MM.1S (cell line): Measurements from ENCODE around the gene RHOBTB3.

Source experiments
- DNase-seq: peaks from one replicate; pipeline ENCODE4 v3.0.0-alpha.2; 2015
- H2AFZ ChIP-seq: fragments of 300-600 bp; sonication (generic); 2 replicates; pipeline ENCODE4 v1.6.0; 2016; ENCODE audit warnings: antibody characterized with exemption, low read length
- H3F3A ChIP-seq: fragments of 300-600 bp; sonication (generic); 2 replicates; pipeline ENCODE4 v1.6.1; 2016; ENCODE audit warnings: mild to moderate bottlenecking, antibody characterized with exemption, low read length, moderate library complexity, mixed read lengths; ENCODE audit not compliant: insufficient read depth
- H3K27ac ChIP-seq: fragments of 300-600 bp; sonication (generic); 2 replicates; pipeline ENCODE4 v1.5.1; 2016; ENCODE audit warnings: mild to moderate bottlenecking, low read length
- H3K27me3 ChIP-seq: fragments of 300-600 bp; sonication (generic); replicated peaks from 2 replicates; pipeline ENCODE4 v1.6.0; 2016; ENCODE audit warnings: low read length; ENCODE audit not compliant: insufficient read depth
- H3K36me3 ChIP-seq: fragments of 300-600 bp; sonication (generic); replicated peaks from 2 replicates; pipeline ENCODE4 v1.6.1; 2016; ENCODE audit warnings: mild to moderate bottlenecking, low read length, mixed read lengths; ENCODE audit not compliant: insufficient read depth
- H3K4me1 ChIP-seq: fragments of 300-600 bp; sonication (generic); 2 replicates; pipeline ENCODE4 v1.6.1; 2016; ENCODE audit warnings: low read length, mixed read lengths
- H3K4me2 ChIP-seq: fragments of 300-600 bp; sonication (generic); 2 replicates; pipeline ENCODE4 v1.6.0; 2016; ENCODE audit warnings: low read depth, low read length
- H3K4me3 ChIP-seq: fragments of 300-600 bp; sonication (generic); 2 replicates; pipeline ENCODE4 v1.5.1; 2016; ENCODE audit warnings: low read length, mixed read lengths
- H3K79me2 ChIP-seq: fragments of 300-600 bp; sonication (generic); 2 replicates; pipeline ENCODE4 v1.6.1; 2016; ENCODE audit warnings: mixed run types, low read length, mixed read lengths
- H3K9ac ChIP-seq: fragments of 300-600 bp; sonication (generic); 2 replicates; pipeline ENCODE4 v1.6.1; 2016; ENCODE audit warnings: low read length, mixed read lengths
- H3K9me2 ChIP-seq: fragments of 300-600 bp; sonication (generic); replicated peaks from 2 replicates; pipeline ENCODE4 v1.6.1; 2016; ENCODE audit warnings: mild to moderate bottlenecking, low read length, mixed read lengths; ENCODE audit not compliant: insufficient read depth
- H3K9me3 ChIP-seq: fragments of 300-600 bp; sonication (generic); replicated peaks from 2 replicates; pipeline ENCODE4 v1.6.1; 2016; ENCODE audit warnings: mild to moderate bottlenecking, low read length, mixed read lengths; ENCODE audit not compliant: insufficient read depth
- H4K20me1 ChIP-seq: fragments of 300-600 bp; sonication (generic); 2 replicates; pipeline ENCODE4 v1.6.1; 2016; ENCODE audit warnings: mild to moderate bottlenecking, low read length, moderate library complexity, mixed read lengths; ENCODE audit not compliant: insufficient read depth
- EZH2 ChIP-seq: fragments of 300-600 bp; sonication (generic); optimal IDR thresholded peaks from 2 replicates; pipeline ENCODE3; 2017; ENCODE audit warnings: low read depth, mild to moderate bottlenecking, antibody characterized with exemption, low read length, mixed read lengths
- EZH2phosphoT487 ChIP-seq: fragments of 300-600 bp; sonication (generic); IDR thresholded peaks from 2 replicates; pipeline ENCODE4 v1.6.1; 2018; ENCODE audit warnings: antibody characterized with exemption, low read length
- TF ChIP-seq, protein P1 (sequence below): fragments of 300-600 bp; sonication (generic); IDR thresholded peaks from 2 replicates; pipeline ENCODE4 v1.5.1; 2016; ENCODE audit warnings: antibody characterized with exemption, low read length, mixed read lengths

RHOBTB3 gene

DNA sequence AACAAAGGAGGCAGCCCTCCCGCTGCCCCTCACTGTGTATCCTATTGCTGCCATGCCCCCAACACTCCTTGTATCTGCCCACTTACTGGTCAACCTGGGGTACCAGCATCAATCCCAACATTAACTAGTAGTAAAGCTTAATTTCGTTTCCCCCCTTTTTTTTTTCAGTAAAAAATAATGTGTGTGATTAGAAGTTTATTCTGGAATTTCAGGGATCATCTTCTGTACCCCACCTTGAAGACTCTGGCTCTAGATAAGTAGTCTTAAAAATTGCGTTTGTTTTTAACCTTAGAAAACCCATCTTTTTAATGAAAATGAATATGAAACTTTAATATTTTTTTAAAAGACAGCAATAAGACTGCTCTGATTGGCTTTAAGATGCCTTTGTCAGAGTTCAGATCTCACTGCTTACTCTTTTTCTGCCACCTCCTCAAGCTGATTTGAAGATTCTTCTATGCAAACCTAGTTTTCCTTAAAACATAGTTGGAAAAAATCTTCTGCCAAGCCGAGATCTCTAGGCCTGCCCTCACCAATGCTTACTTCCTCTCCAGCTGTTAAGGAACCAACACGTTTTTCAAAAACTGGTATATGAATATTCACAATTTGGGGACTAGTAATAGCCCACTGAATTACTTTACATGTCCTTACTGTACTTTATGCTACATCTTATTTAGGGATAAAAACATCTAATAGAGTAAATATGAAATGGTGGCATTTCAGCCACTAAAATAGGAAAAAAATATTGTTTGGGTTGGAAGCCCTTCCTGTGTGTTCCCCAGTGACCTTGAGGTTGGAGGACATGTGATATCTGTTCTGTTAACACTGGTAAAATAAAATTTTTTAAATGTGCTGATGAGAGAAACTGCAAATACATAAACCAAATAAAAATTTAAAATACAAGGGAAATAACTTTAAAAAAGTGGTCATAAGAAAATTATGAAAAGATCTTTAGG is 4.0 kb upstream of the RHOBTB3 start:
- Histone ChIP-seq H3K27me3 (no peaks in the 10 kb centered on the region), H3K9me3 (no peaks in the 10 kb centered on the region), H3K79me2 (no peaks in the 10 kb centered on the region), H3K4me1 (peaks cover 52% of the 10 kb centered on the region), H3F3A (peaks cover 21% of the 10 kb centered on the region), H3K9me2 (no peaks in the 10 kb centered on the region), H3K4me2 (peak overlapping the region; percentile 87), H3K9ac (peak overlapping the region; percentile 43; the same call in 1 of the 2 replicates), H4K20me1 (no peaks in the 10 kb centered on the region), H3K4me3 (peak overlapping the region; percentile 49), H3K36me3 (no peaks in the 10 kb centered on the region), H2AFZ (peak overlapping the region; percentile 30), H3K27ac (peak overlapping the region; percentile 65; the same call in 1 of the 2 replicates)
- TF ChIP-seq, protein P1, sequence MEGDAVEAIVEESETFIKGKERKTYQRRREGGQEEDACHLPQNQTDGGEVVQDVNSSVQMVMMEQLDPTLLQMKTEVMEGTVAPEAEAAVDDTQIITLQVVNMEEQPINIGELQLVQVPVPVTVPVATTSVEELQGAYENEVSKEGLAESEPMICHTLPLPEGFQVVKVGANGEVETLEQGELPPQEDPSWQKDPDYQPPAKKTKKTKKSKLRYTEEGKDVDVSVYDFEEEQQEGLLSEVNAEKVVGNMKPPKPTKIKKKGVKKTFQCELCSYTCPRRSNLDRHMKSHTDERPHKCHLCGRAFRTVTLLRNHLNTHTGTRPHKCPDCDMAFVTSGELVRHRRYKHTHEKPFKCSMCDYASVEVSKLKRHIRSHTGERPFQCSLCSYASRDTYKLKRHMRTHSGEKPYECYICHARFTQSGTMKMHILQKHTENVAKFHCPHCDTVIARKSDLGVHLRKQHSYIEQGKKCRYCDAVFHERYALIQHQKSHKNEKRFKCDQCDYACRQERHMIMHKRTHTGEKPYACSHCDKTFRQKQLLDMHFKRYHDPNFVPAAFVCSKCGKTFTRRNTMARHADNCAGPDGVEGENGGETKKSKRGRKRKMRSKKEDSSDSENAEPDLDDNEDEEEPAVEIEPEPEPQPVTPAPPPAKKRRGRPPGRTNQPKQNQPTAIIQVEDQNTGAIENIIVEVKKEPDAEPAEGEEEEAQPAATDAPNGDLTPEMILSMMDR: no peak
- TF ChIP-seq EZH2: no peak
- no peak for TF ChIP-seq EZH2phosphoT487
- no peak for DNase-seq

DNA sequence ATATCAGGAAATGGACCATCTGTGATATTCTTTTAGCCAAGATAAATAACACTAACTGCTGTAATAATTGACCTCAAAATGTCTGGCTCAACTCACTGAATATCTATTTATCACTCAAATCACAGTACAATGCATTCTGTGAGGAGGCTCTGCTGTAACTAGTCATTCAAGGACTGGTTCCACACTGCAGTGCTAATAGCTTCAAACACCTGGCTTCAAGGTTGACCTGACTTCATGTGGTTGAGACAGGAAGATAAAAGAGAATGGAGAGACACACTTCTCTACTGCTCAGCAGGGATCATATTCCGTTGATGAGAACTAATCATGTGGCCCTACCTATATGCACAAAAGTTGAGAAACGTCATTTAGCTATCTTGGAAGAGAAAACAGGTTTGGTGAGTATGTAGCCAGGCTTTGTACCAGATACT is 3.4 kb upstream of the RHOBTB3 start:
- Histone ChIP-seq H3K9me2 (no peaks in the 10 kb centered on the region), H3K4me2 (no peak overlapping the region), H4K20me1 (no peaks in the 10 kb centered on the region), H3F3A (peaks cover 21% of the 10 kb centered on the region), H3K4me3 (no peak overlapping the region), H3K27ac (no peak overlapping the region; the same call in 1 of the 2 replicates), H3K36me3 (no peaks in the 10 kb centered on the region), H3K9ac (no peak overlapping the region), H3K9me3 (no peaks in the 10 kb centered on the region), H2AFZ (no peak overlapping the region), H3K79me2 (no peaks in the 10 kb centered on the region), H3K27me3 (no peaks in the 10 kb centered on the region), H3K4me1 (peaks cover 55% of the 10 kb centered on the region)
- peak; percentile 42 for DNase-seq
- TF ChIP-seq EZH2 (no peak), EZH2phosphoT487 (no peak)
- TF ChIP-seq, protein P1: no peak

DNA sequence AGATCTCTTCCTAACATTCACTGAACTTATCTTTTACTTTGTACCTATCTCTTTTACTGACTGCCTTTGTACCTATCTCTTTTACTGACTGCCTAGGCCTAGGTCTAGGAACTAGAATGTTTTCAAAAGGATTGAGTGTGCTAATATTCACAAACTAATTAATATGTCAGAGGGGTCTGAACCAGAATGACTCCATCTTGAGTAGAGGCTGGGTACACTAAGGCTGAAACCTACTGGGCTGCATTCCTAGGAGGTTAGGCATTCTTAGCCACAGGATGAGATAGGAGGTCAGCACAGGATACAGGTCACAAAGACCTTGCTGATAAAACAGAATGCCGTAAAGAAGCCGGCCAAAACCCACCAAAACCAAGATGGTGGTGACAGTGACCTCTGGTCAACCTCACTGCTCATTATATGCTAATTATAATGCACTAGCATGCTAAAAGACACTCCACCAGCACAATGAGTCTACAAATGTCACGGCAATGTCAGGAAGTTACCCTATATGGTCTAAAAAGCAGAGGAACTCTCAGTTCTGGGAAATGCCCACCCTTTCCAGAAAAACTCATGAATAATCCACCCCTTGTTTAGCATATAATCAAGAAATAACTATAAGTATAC is 2.5 kb upstream of the RHOBTB3 start:
- Histone ChIP-seq H3K27ac (no peak overlapping the region), H3K36me3 (no peaks in the 10 kb centered on the region), H4K20me1 (no peaks in the 10 kb centered on the region), H3K9me2 (no peaks in the 10 kb centered on the region), H3K4me2 (no peak overlapping the region), H3K27me3 (no peaks in the 10 kb centered on the region), H3K4me1 (peaks cover 55% of the 10 kb centered on the region), H3K4me3 (no peak overlapping the region), H2AFZ (no peak overlapping the region), H3K9ac (no peak overlapping the region), H3F3A (peaks cover 21% of the 10 kb centered on the region), H3K79me2 (no peaks in the 10 kb centered on the region), H3K9me3 (no peaks in the 10 kb centered on the region)
- DNase-seq: no peak
- TF ChIP-seq, protein P1: no peak
- TF ChIP-seq EZH2phosphoT487: no peak
- TF ChIP-seq EZH2: no peak
